Kidney (tissue), 14 donors: Measurements from ENCODE around the gene SNCAIP. TPM values are rescaled to one million over a fixed set of nuclear protein-coding genes. Genes with fewer than 3 reads are reported as not detected.

Experiments used
- DNase-seq, 5 donors: peaks; one replicate each; pipeline ENCODE4 v3.0.0-alpha.2; 2013 to 2020
- FAIRE-seq: peaks from 2 replicates; lab custom pipeline; 2012; peaks lifted over from hg19 to GRCh38; lab: Jason Lieb, UNC
- H3K27ac ChIP-seq, 2 donors: one replicate each; pipeline ENCODE4 v1.7.0; 2013; ENCODE audit warnings: low read depth in 2 of 2, low read length in 2 of 2, inconsistent platforms in 1 of 2
- H3K27me3 ChIP-seq: one replicate; pipeline ENCODE4 v1.7.1; 2013; ENCODE audit warnings: low read length, inconsistent platforms; ENCODE audit not compliant: control insufficient read depth, insufficient read depth
- H3K36me3 ChIP-seq, 3 donors: one replicate each; pipeline versions ENCODE4 v1.7.0 to v1.7.1; 2013; ENCODE audit warnings: low read length in 3 of 3, control low read depth in 1 of 3, inconsistent platforms in 1 of 3; ENCODE audit not compliant: insufficient read depth in 3 of 3, control insufficient read depth in 2 of 3
- H3K4me1 ChIP-seq, 3 donors: one replicate each; pipeline versions ENCODE4 v1.7.0 to v1.7.1; 2013; ENCODE audit warnings: low read length in 3 of 3, inconsistent platforms in 1 of 3, low read depth in 1 of 3; ENCODE audit not compliant: control insufficient read depth in 2 of 3, insufficient read depth in 2 of 3
- H3K4me3 ChIP-seq, 3 donors: one replicate each; pipeline versions ENCODE4 v1.7.0 to v1.8.1; 2013; ENCODE audit warnings: low read length in 3 of 3, control low read depth in 1 of 3, inconsistent platforms in 1 of 3
- H3K9ac ChIP-seq, 3 donors: one replicate each; pipeline versions ENCODE4 v1.7.0 to v1.7.1; 2013; ENCODE audit warnings: low read length in 3 of 3, control low read depth in 1 of 3, inconsistent platforms in 1 of 3
- H3K9me3 ChIP-seq, 3 donors: one replicate each; pipeline versions ENCODE4 v1.7.0 to v1.7.1; 2013; ENCODE audit warnings: low read length in 3 of 3, control low read depth in 1 of 3, inconsistent platforms in 1 of 3; ENCODE audit not compliant: control insufficient read depth in 2 of 3, insufficient read depth in 1 of 3
- CTCF ChIP-seq: IDR thresholded peaks from 3 replicates; pipeline ENCODE4 v1.5.1; 2012; ENCODE audit warnings: mild to moderate bottlenecking, moderate library complexity, borderline replicate concordance; ENCODE audit not compliant: insufficient read depth; ENCODE audit errors: extremely low read depth
- intact Hi-C: fragments of 100-400 bp; cut with DNase I; formaldehyde crosslinking; loops from one replicate; pipeline ENCODE4 v1.11.1; 2022
- polyA plus RNA-seq: library from polyadenylated mRNA; stranded (reverse); fragments of 350-450 nt; fragmentation: Illumina TruSeq; extraction: RNeasy Lipid Tissue Mini Kit (QIAGEN cat#74804); gene quantifications from one replicate; pipeline ENCODE4 v1.2.3, GENCODE V29; 2014; ENCODE audit warnings: low read depth, low replicate concordance; ENCODE audit not compliant: insufficient read depth
- total RNA-seq: library from RNA; stranded (reverse); fragmentation: NEBNext Ultra II Directional; extraction: Animal tissue kit (Norgen Biotek cat#: 25700); gene quantifications from one replicate; pipeline ENCODE4 v1.2.1, GENCODE V29; 2021
- donor health status: control.
- donor health status: control.
- donor health status: control.
- donor health status: control.
- donor health status: control.
- donor health status: DM: yes; HTN: yes; CAD: no.
- donor health status: Normal renal cell carcinoma (clear cell type).

Gene SNCAIP
- total and polyA plus RNA-seq, 2 donors from 2014 or later, result 0.82 to 7.8 TPM

- Histone ChIP-seq H3K4me3 (no peak overlapping the region), H3K9ac (no peak overlapping the region), H3K9me3 (peaks cover 0 to 3% (median 0%) of the 10 kb centered on the region in 3 donors), H3K4me1 (peaks cover 0 to 10% (median 0%) of the 10 kb centered on the region in 3 donors), H3K27ac (no peak overlapping the region), H3K36me3 (no peaks in the 10 kb centered on the region), H3K27me3 (no peaks in the 10 kb centered on the region)
- intact Hi-C loops, result no loop called here
- no peak for TF ChIP-seq CTCF
- DNase-seq (no peak), FAIRE-seq (no peak)
Measured at GRCh38 chr5:122316656-122317055, 4.6 kb downstream of the SNCAIP start.

- Histone ChIP-seq H3K4me1 (no peaks in the 10 kb centered on the region), H3K36me3 (no peaks in the 10 kb centered on the region), H3K9me3 (peaks cover 0 to 3% (median 0%) of the 10 kb centered on the region in 3 donors), H3K4me3 (no peak overlapping the region), H3K27me3 (no peaks in the 10 kb centered on the region), H3K27ac (no peak overlapping the region), H3K9ac (no peak overlapping the region)
- no peak for DNase-seq
- no peak for TF ChIP-seq CTCF
- FAIRE-seq, result no peak
- intact Hi-C loops, result no loop called here
Measured at GRCh38 chr5:122319897-122320296, 7.9 kb downstream of the SNCAIP start.

GRCh38 chr5:122321921-122322320, 9.9 kb downstream of the SNCAIP start:
- no peak for TF ChIP-seq CTCF
- Histone ChIP-seq H3K9me3 (no peaks in the 10 kb centered on the region), H3K27me3 (no peaks in the 10 kb centered on the region), H3K9ac (no peak overlapping the region), H3K36me3 (no peaks in the 10 kb centered on the region), H3K27ac (no peak overlapping the region), H3K4me1 (no peaks in the 10 kb centered on the region), H3K4me3 (no peak overlapping the region)
- DNase-seq (peak in 1 of 5 donors; percentile 25), FAIRE-seq (no peak)
- intact Hi-C loops, result no loop called here
